ENCODE measurements around the gene NFKB1.

Gene NFKB1

DNA sequence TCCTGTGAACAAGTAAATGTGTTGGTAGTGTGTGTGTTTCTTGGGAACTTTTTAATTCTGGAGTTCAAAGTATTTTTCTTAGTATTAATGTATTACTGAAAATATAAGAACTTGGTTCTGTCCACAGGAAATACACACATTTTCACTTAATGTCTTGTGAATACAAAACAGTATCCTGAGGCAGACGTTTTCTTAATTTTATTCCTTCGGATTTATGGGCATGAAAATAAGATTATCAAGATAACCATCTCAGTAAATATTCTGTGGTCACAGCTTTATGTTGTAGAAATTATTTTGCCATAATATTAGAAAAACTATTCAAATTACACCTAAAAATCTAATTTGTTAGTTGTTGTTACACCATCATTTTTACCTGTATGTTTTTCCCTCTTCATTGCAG lies 29.8 kb downstream of the NFKB1 start:
- DNase-seq (ENCODE audit: low read depth) = no peak

DNA sequence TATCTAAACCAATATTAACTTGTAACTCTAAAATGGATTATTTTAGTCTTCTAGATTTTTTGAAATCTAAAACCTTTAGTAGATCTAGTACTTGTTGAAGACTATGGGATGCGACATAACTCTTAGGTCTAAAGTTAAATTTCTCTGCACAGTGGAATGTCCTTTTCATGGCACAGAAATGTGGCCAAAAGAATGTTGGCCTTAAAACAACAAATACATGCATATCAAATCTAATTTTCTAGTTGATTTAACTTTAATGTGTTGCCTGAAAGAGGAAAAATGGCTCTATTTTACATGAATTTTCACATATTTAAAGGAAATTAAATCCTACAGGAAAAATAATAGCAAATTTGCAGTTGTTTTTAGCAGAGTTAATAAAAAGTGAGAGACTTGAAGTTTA lies 30.3 kb downstream of the NFKB1 start:
- DNase-seq (ENCODE audit: low read depth) = no peak

DNA sequence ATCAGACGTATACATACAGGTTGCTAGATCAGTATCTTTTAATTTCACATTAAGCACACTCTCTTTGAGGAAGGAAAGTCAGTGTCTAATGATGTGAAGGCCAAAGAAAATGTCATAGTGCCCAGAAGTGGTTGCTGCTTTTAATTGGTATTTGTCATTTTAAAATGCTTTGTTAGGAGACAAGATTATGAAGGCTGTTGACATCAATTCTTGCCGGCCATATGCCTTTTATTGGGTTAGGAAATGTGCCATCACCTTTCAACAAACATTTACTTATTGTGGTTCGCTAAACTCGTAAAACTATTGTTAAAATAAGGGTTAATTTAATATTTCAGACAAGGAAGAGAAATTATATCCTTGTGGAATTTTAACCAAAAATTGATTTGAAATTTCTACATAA lies 32.2 kb downstream of the NFKB1 start:
- no peak for DNase-seq (ENCODE audit: low read depth)

DNA sequence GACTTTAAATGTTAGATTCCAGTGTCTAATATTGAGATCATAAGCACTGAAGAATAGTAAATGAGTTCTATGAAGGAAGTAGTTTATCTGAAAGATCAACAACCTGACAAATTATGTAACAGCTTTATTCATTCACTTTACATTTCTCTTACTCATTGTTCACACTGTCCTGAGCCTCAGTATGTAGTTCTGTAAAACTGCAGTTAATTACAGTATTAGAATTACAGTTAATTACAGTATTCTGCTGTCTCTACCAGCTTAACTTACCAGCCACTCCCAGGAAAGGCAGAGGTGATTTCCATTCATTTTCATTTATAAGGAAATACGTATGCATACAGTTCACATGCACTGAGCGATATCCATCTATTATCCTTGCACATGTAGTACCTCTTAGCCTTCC lies 32.7 kb downstream of the NFKB1 start:
- DNase-seq (ENCODE audit: low read depth) = no peak

DNA sequence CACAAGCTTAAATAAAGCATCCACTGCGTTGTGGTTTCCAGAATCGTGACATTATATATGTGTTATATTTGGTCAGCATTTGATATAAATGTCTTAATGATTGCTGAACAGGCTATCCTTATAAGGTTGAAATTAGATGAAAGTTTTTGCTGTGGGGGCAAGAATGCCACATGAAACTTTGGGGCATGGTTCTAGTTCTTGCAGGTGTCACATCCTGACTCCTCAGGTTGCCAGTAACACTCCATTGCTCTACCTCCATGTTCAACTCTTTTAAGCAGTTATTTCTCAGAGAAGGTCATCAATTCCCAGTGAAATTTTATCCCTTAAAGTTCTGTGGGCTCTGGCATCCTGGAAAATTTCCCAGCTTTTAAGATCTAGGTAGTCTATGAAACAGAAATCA lies 33.7 kb downstream of the NFKB1 start:
- DNase-seq (ENCODE audit: low read depth) = no peak

DNA sequence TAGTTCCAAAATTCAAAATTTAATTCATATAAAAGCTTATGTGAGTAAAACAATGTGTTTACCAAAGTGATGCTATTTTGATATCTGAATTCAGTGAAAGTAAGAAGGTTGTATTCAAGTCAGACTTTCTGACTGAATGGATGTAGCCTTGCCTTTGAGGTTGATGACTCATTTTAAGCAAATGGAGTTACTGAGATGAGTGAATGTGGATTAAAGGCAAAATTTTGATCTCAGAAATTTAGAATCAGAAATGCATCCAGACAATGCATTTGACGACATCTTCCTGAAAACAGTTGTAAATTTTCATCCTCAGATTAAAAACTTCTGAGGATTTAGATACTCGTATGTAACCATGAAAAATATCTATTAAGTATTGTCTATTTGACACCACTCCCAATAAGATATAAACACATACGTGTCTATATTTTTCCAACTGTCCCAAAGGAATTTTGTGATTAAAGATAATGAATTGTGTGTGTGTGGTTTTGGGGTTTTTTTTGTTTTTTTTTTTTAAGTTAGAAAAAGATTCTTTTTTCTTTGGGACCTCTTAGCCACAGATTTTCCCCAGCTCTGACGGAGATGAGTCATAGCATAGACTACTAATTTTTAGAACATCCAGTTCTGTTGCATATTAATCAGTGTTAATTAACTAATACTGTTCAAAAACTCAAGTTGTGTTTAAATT lies 34.4 kb downstream of the NFKB1 start:
- no peak for DNase-seq (ENCODE audit: low read depth)

DNA sequence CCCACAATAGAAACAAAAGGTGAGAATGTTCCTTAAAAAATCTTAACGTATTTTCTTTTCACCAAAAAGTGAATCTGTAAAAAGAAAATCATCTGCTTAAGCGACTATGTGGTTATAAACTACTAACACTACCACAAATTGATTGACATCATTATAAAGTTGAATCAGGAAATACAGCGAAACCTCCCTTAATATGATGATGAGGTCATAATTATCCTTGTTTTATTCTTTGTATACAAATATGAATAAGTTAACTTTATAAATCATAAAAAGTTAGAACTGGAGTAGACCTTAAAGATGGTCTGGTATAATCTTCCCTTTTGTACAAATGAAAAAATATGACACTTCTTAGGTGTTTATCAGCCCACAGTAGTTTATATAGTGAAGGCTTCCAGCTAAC lies 35.6 kb downstream of the NFKB1 start:
- no peak for DNase-seq (ENCODE audit: low read depth)

DNA sequence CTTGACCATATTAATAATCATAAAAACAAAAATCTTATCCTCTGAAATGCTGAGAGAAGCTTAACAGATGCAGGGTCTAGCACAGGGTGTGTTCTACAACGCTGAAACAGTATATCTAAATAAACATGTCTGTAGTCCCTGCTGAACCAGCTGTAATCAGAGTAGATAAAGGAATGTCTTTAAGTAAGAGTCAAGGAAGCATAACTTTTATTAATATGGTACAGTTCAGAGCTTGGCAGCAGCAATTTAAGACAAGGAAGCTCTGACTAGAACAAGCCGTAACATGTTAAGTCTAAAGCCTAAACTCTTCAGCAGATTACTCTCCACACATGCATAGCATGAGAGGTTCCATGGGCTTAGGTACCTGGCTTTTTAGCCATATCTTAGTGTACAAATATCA lies 36.1 kb downstream of the NFKB1 start:
- DNase-seq (ENCODE audit: low read depth) = no peak

DNA sequence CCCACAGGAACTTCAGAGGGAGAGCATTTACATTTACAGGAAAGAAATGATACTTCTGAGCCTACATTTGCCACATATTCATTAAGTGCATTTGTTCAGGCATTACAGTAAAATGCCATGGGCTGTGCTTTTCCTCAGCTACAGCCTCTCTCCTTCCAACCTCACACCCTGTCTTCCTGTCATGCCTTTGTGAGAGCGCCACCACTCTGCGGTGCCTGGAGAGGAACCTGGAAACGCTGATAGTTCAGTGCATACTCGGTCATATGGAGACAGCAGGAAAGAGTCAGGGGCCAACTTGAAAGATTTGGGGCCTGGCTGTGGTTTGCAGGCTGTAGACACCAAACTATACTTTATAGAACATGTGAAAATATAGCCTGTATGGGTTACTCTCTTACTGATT lies 40.5 kb downstream of the NFKB1 start:
- no peak for DNase-seq (ENCODE audit: low read depth)

DNA sequence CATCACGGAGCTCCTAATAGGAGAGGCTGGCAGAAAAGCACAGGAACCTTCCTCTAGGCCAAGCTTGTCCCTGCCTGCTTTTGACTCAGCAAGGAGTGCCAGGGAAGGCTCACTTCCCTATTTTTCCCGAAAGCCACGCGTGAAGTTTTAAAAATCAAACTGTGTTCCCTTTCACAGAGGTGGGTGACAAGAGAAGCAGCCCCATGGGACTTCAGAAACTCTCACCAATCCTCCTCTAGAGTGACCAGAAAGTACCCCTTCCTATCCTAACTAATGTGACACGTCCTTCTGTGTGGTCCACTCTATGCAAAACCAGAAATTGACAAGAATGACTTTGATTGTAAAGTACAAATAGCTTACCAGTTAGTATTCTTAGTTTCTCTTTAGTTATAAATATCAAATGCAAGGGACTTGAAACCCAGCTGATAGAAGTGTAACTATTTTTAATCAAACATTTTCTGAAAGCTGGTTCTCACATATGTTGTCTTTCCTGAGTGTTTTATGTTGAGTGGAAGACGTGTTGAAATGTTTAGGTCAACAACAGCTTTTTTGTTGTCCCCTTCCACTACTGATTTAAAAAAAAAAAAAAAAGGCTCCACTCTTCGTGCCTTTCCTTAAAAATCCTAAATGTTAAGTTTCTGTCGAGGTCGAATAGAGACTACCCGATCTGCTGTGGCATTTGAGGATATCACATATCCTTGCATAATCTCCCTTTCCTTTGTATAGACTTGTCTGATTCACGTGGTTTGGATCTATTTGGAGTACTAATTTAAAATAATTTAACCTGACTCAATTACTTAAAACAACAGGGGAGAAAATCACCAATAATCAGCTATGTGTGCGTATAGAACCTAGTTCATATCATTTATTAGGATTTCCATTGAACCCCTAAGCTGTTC lies 42.1 kb downstream of the NFKB1 start:
- no peak for DNase-seq (ENCODE audit: low read depth)

DNA sequence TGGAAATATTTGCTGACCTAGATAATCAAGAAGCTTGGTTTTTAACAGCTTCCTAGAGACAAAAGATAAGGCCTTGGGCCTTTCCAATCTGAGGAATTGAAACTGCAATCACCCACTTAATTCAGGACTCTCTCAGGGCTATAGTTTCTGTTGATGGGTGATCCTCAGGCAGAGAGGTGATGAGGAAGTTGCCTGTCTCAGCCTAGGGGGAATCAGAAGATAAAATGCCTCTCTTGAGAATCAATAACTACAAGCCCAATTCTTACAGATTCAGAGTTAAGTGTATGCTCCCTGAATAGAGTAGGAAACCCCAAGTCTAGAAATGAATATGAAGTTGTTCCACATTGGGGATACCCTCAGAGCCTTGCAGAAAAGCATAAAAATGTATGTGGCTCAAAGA lies 45.5 kb downstream of the NFKB1 start:
- no peak for DNase-seq (ENCODE audit: low read depth)

DNA sequence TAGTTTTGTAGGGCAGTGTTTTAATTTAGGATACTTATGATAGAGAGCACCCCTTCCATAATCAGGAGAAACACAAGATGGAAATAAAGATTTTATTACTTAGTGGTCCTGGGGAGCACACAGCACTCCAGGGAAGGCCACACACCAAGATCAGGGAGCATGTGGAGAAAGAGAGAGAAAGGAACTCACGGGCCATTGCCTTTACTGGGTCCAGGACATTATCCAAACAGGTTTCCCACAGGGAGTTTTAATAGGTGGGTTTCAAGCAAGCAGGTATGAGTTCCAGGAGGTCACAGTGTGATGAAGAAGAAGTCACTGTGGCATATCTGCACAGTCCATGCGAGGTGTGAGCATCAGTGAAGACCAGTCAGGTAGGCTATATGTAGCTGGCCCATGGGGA lies 46.8 kb downstream of the NFKB1 start:
- no peak for DNase-seq (ENCODE audit: low read depth)

DNA sequence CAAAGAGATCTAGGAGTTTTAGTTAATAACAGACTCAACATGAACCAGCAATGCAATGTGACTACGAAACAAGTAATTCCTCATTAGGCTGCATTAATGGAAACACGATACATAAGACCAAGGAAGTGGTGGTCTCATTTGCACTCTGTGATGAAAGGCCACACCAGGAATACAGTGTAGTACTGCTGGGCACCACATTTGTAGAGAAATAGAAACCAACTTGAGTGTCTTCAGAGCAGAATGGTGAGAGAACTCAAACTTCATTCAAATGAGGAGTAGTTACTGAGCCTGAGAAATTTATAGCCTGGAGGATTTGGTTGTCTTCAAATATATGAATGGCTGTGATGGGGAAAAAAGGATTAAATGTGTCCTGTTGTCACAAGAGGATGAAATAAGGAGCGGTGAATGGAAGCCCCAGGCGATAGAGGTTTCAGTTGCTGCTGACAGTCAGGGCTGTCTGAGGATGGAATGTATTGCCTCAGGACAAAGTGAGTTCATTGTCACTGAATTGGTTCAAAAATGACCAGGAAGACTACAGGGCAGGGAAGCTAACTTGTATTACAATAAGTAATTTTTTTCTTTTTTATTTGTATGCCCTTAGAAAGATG lies 50.9 kb downstream of the NFKB1 start:
- no peak for DNase-seq (ENCODE audit: low read depth)

DNA sequence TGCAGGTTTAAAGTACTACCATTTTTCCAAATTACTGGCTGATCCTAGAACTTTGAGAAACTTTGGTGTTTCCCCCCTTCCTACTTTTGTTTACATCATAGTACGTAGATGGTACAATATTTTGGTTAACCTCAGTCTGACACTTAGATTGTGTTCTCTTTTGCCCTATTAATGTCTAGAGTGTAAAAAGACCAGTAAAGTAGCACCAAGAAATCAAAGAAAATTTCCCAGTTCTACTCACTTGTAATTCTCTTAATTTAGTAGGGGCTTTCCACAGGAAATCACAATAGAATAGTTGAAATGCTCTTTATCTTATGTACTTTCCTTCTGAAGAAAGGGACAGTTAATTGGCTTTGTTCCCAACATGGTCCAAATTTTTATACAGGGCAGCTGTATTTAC lies 51.6 kb downstream of the NFKB1 start:
- no peak for DNase-seq (ENCODE audit: low read depth)

DNA sequence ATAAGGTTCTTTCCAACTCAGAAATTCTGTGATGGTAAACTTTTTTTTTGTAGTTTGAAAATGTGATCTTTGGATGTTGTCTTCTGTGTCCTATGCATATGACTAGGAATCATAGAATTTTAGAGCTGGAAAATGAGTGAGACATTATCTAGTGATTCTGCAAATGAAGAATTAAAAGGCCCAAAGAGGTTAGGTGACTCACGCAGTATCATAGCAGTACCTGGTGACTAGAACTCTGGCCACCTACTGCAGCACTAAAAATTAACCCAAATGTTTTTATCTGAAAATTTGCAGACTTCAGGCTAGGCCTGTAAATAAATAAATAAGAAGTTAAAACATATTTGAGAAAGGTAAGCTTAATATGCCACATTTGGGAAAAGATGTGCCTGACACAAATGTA lies 52.8 kb downstream of the NFKB1 start:
- DNase-seq (ENCODE audit: low read depth) = no peak

DNA sequence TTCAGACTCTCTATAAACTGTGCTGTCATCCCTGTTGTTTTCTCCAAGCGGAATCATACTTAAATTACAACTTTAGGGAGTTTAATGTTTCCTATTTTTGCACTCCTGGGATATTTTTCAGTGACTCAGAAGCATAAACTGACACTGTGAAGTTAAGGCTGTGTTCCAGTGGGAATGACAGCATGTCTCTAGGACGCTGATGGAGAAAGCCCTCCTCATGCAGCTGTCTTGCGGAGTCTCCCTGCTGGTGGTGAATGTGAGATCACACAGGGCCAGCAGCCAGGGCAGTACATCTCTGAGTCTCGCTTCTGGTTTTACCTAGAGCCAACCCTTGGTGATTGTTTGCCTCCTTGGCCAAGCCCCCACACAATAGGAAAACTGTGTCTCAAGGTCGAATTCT lies 53.3 kb downstream of the NFKB1 start:
- DNase-seq (ENCODE audit: low read depth) = no peak

DNA sequence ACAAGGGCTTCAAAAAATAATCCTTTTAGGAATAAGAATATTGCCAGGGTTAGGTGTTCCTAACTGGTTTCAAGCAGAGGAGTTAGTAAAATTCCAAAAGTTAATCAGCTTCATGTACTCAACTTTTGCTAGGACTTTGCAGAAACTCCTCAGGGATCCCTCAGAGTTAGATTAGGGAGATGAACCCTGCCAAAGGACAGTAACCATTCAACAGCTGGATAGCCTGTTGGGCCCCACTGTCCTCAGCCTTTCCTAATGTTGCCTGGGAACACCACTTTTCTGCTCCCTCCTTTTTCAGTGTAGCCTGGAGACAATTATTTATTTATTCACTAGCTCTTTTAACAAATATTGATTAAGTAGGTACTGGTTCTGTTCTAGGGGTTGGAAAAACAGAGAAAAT lies 53.8 kb downstream of the NFKB1 start:
- DNase-seq (ENCODE audit: low read depth) = no peak

DNA sequence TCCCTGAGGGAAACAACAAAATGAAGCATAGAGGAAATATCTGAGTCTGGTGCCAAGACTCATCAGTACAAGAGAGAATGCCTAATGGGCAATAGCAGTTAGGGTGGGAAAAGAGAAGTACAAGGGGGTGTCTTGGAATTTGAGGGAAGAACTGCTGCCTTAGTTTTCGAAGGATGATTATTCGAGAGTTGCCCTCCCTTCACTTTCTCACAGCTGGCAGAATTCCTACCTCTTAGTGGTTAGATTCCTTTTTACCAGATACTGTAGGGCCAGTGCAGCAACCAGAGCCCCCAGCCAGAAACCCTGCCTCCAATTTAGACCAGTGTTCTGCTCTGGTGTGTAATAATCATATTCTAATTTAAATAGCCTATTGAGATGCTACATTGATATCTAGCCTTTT lies 56.5 kb downstream of the NFKB1 start:
- DNase-seq (ENCODE audit: low read depth) = no peak

DNA sequence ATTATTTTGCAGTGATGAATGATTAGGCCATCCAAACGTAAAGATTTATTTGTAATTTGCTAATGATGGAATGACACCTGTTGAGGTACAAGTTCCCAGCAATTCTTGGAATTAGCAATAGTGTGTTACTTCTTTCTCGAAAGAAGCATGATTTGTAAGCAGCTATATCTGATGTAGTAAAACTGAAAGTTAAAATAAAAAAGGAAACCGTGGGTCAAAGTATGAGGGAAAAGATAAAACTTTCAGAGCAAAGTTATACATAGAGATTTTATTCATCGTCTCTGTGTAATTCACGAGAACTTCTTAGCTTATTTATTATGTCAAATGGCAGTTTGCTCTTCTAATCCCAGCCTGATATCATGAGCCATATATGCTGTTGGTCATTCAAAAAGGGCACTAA lies 59.0 kb downstream of the NFKB1 start:
- DNase-seq (ENCODE audit: low read depth) = no peak

DNA sequence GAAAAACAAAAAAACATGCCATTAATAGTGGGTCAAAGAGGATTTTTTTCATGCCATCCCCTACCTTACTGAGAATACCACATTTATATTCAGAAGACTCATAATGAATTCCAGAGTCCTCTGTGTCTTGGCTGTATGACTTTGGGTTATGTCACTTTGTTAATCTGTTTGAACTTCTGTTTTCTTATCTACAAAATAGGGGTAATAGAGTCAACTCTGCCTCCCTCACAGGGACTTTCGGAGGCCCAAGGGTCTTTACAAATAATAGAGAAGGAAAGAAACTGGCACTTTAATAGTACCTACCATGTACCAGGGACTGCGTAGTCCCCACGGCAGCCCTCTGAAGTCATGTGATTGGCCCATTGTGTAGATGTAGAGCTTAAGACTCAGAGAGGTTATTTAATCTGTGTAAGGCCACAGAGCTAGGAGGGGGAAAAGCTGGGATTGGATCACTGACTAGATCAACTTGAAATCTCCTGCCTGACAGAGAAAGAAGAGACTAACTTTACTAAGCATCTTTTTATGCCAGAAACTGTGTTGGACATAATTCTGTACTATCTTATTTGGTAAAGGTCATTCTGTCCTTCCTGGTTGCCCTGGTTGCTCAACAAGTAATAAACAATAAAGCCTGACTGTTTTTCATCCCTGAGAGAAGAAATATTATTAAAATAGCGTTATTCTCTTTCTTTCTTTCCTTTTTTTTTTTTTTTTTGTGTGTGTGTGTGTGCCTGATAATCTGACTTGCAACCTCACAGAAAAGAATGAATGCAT lies 59.6 kb downstream of the NFKB1 start:
- DNase-seq (ENCODE audit: low read depth) = no peak

DNA sequence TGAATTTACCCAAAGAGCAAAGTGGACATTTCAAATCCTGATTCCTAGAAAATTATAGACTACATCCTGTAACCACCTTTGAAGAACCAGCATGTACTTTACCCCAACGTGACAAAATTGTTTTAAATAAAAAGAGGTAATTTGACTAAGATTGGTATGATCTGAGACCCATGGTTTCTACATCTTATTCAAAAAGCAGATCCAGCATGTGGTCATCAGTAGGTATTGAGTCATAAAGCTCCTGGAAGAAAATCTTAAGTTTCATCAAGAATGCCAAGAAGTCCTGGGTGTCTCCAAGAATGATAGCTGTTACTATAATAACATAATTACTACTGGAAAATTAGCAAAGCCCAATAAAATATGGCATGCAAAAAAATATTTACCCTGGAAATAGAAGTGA lies 61.8 kb downstream of the NFKB1 start:
- no peak for DNase-seq (ENCODE audit: low read depth)

DNA sequence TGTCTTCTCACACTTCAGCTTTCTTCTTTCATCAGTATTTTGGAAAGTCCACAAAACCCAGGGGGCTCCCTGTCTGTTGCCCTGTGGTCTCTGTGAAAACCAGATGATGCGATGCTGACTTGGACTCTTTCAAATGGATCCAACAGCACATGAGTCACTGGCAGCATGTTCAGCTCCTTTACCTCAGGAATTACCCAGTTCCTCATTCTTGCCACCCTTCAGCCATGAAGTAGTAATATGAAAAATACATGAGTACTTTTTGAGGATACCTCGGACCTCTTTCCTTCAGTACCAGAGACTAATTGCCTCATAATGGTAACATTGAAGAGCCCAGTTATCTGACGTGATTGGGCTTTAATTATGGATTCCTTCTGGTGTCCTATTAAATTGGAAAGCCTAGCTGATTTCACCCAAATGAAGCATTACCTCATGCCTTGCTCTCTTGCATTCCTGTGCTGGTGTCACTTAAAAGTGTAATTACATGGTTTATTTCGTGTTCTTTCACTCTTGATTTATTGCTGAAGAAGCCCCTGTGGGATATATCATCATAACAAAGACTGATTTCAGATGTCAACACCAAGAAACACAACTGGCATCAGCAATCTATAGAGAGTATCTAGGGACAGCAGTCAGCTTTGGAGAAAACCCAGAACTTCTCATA lies 63.4 kb downstream of the NFKB1 start:
- no peak for DNase-seq (ENCODE audit: low read depth)
